ENCODE measurements around the gene SLBP.

Gene SLBP

GRCh38 chr4:1744552-1744951 lies 32.4 kb upstream of the SLBP start:
- TF ChIP-seq, protein P1, sequence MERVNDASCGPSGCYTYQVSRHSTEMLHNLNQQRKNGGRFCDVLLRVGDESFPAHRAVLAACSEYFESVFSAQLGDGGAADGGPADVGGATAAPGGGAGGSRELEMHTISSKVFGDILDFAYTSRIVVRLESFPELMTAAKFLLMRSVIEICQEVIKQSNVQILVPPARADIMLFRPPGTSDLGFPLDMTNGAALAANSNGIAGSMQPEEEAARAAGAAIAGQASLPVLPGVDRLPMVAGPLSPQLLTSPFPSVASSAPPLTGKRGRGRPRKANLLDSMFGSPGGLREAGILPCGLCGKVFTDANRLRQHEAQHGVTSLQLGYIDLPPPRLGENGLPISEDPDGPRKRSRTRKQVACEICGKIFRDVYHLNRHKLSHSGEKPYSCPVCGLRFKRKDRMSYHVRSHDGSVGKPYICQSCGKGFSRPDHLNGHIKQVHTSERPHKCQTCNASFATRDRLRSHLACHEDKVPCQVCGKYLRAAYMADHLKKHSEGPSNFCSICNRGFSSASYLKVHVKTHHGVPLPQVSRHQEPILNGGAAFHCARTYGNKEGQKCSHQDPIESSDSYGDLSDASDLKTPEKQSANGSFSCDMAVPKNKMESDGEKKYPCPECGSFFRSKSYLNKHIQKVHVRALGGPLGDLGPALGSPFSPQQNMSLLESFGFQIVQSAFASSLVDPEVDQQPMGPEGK (CRISPR knock-in tag; IDR thresholded peaks at IDR 0.05; ENCODE audit: borderline replicate concordance): no peak
- TF ChIP-seq ISL1 (CRISPR knock-in tag; IDR thresholded peaks at IDR 0.05): no peak
- TF ChIP-seq ARNTL (CRISPR knock-in tag; IDR thresholded peaks at IDR 0.05; ENCODE audit: borderline replicate concordance, low read depth): no peak
- TF ChIP-seq GLIS3 (CRISPR knock-in tag; IDR thresholded peaks at IDR 0.05): no peak
- no peak for TF ChIP-seq ZNF70 (CRISPR knock-in tag; IDR thresholded peaks at IDR 0.05)
- TF ChIP-seq, protein P2, sequence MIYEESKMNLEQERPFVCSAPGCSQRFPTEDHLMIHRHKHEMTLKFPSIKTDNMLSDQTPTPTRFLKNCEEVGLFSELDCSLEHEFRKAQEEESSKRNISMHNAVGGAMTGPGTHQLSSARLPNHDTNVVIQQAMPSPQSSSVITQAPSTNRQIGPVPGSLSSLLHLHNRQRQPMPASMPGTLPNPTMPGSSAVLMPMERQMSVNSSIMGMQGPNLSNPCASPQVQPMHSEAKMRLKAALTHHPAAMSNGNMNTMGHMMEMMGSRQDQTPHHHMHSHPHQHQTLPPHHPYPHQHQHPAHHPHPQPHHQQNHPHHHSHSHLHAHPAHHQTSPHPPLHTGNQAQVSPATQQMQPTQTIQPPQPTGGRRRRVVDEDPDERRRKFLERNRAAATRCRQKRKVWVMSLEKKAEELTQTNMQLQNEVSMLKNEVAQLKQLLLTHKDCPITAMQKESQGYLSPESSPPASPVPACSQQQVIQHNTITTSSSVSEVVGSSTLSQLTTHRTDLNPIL (CRISPR knock-in tag; IDR thresholded peaks at IDR 0.05; ENCODE audit: low read depth): no peak
- ATAC-seq: no peak

GRCh38 chr4:1743975-1744374 lies 31.9 kb upstream of the SLBP start:
- TF ChIP-seq RARB (CRISPR knock-in tag; IDR thresholded peaks at IDR 0.05): no peak
- no peak for TF ChIP-seq OSR1 (CRISPR knock-in tag; IDR thresholded peaks at IDR 0.05)
- TF ChIP-seq, protein P1 (CRISPR knock-in tag; IDR thresholded peaks at IDR 0.05; ENCODE audit: borderline replicate concordance): no peak
- no peak for TF ChIP-seq PPARA (CRISPR knock-in tag; IDR thresholded peaks at IDR 0.05; ENCODE audit: borderline replicate concordance)
- no peak for TF ChIP-seq CSDC2 (CRISPR knock-in tag; IDR thresholded peaks at IDR 0.05)
- no peak for TF ChIP-seq ARNTL (CRISPR knock-in tag; IDR thresholded peaks at IDR 0.05; ENCODE audit: borderline replicate concordance, low read depth)
- TF ChIP-seq SNAI2 (CRISPR knock-in tag; IDR thresholded peaks at IDR 0.05): no peak
- TF ChIP-seq ISL1 (CRISPR knock-in tag; IDR thresholded peaks at IDR 0.05): no peak
- no peak for TF ChIP-seq ZFP30 (CRISPR knock-in tag; IDR thresholded peaks at IDR 0.05)
- no peak for TF ChIP-seq TSHZ2 (CRISPR knock-in tag; IDR thresholded peaks at IDR 0.05)
- ATAC-seq: no peak

DNA sequence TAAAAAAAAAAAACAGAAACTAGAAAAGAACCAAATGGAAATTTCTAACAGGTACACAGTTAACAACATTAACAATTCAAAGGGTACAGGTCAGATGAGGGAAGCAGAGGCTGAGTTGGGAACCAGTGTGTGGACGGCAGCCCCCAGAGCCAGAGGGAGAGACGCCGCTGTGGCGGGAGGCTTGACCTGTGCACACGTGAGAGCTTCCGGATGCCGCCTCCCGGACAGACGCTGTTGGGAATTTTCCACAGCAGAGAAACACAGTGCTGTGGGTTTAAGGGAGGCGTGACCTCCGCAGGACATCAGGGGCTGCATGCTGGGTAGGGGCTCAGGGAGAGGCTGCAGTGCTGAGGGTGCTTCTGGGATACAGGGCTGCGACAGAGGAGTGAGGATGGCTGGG lies 31.4 kb upstream of the SLBP start:
- ATAC-seq: no peak
- TF ChIP-seq RARB (CRISPR knock-in tag; IDR thresholded peaks at IDR 0.05) (no peak), TSHZ2 (CRISPR knock-in tag; IDR thresholded peaks at IDR 0.05) (no peak), ARNTL (CRISPR knock-in tag; IDR thresholded peaks at IDR 0.05; ENCODE audit: borderline replicate concordance, low read depth) (no peak), CSDC2 (CRISPR knock-in tag; IDR thresholded peaks at IDR 0.05) (no peak), ZNF70 (CRISPR knock-in tag; IDR thresholded peaks at IDR 0.05) (no peak)

DNA sequence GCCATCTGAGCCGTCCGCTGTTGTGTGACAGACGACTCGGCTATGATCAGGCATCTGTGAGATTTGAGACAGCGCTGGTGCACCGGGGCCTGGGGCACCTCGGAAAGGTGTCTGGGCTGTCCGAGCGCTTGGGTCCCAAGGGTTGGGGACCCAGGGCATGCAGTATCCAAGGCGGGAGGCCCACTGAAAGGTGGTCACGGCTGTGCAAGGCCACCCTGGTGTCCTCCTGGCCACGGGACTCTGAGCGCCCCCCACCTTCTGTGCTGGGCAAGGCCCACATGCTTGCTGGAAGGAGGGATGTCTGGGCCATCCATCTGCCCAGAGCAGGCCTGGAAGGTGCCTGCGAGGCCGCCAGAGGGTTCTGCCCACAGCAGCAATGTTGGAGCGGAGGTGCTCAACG lies 29.1 kb upstream of the SLBP start:
- no peak for ATAC-seq
- no peak for TF ChIP-seq PPARA (CRISPR knock-in tag; IDR thresholded peaks at IDR 0.05; ENCODE audit: borderline replicate concordance)

DNA sequence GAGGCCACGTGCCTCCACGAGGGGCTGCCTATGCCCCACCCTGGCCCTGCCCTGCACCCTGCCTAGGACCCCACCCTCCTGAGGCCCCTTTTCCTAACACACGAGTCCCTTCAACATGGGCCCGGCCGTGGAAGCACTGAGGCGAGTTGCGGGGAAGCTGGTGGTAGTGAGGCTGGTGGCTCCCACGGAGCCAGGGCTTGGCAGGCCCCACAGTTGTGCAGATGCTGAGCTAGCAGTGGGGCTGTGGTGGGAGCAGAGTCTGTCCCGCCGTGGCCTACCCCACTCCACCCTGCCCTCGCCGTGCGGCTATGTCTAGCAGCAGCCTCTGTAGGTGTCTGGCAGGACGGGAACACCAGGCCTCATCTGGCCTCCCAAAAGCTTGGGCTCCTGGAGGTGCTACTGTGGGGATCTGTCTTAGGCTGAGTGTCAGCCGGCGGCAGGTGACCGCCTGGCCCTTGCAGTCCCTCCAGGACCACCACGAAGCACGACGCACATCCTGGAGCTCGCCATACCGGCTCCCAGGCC lies 28.0 kb upstream of the SLBP start:
- no peak; the same call in 2 of the 3 replicates for ATAC-seq
- TF ChIP-seq ARNTL (CRISPR knock-in tag; IDR thresholded peaks at IDR 0.05; ENCODE audit: borderline replicate concordance, low read depth) (no peak), RARB (CRISPR knock-in tag; IDR thresholded peaks at IDR 0.05) (no peak), ZNF8 (CRISPR knock-in tag; IDR thresholded peaks at IDR 0.05) (no peak), GLIS3 (CRISPR knock-in tag; IDR thresholded peaks at IDR 0.05) (no peak), ZFP30 (CRISPR knock-in tag; IDR thresholded peaks at IDR 0.05) (no peak), OSR1 (CRISPR knock-in tag; IDR thresholded peaks at IDR 0.05) (no peak), PPARA (CRISPR knock-in tag; IDR thresholded peaks at IDR 0.05; ENCODE audit: borderline replicate concordance) (no peak), ZNF70 (CRISPR knock-in tag; IDR thresholded peaks at IDR 0.05) (no peak), ZFP3 (CRISPR knock-in tag; IDR thresholded peaks at IDR 0.05) (no peak), BACH2 (CRISPR knock-in tag; IDR thresholded peaks at IDR 0.05; ENCODE audit: borderline replicate concordance) (no peak), ISL1 (CRISPR knock-in tag; IDR thresholded peaks at IDR 0.05) (no peak), TOX (CRISPR knock-in tag; IDR thresholded peaks at IDR 0.05; ENCODE audit: borderline replicate concordance) (no peak)
- TF ChIP-seq, protein P3, sequence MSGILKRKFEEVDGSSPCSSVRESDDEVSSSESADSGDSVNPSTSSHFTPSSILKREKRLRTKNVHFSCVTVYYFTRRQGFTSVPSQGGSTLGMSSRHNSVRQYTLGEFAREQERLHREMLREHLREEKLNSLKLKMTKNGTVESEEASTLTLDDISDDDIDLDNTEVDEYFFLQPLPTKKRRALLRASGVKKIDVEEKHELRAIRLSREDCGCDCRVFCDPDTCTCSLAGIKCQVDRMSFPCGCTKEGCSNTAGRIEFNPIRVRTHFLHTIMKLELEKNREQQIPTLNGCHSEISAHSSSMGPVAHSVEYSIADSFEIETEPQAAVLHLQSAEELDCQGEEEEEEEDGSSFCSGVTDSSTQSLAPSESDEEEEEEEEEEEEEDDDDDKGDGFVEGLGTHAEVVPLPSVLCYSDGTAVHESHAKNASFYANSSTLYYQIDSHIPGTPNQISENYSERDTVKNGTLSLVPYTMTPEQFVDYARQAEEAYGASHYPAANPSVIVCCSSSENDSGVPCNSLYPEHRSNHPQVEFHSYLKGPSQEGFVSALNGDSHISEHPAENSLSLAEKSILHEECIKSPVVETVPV (CRISPR knock-in tag; IDR thresholded peaks at IDR 0.05): no peak
- TF ChIP-seq, protein P2 (CRISPR knock-in tag; IDR thresholded peaks at IDR 0.05; ENCODE audit: low read depth): no peak
